IMR-90 (cell line): ENCODE measurements around the gene ZDHHC6.

Experiments
- BHLHE40 ChIP-seq: fragments of 150-350 bp; IDR thresholded peaks from 2 replicates; pipeline ENCODE4 v1.6.1; 2016; ENCODE audit warnings: mild to moderate bottlenecking, low read depth, low read length
- CEBPB ChIP-seq: IDR thresholded peaks from 2 replicates; pipeline ENCODE4 v1.6.1; 2012; ENCODE audit warnings: low read depth, low read length, improper control_type of control experiment
- CTCF ChIP-seq: conservative IDR thresholded peaks from 2 replicates; pipeline ENCODE4 v1.5.1; 2012; ENCODE audit warnings: mild to moderate bottlenecking, low read depth, low read length, improper control_type of control experiment
- ELK1 ChIP-seq: fragments of 150-350 bp; IDR thresholded peaks from 2 replicates; pipeline ENCODE4 v1.6.1; 2016; ENCODE audit warnings: low read depth, mild to moderate bottlenecking, low read length, moderate library complexity, borderline replicate concordance
- FOS ChIP-seq: fragments of 150-350 bp; IDR thresholded peaks from 2 replicates; pipeline ENCODE4 v1.6.1; 2016; ENCODE audit warnings: low read depth, low read length
- MAFK ChIP-seq: IDR thresholded peaks from 2 replicates; pipeline ENCODE4 v1.6.1; 2012; ENCODE audit warnings: low read depth, low read length, improper control_type of control experiment
- NFE2L2 ChIP-seq: fragments of 150-350 bp; IDR thresholded peaks from 2 replicates; pipeline ENCODE4 v1.6.1; 2016; ENCODE audit warnings: low read depth, mild to moderate bottlenecking, low read length
- POLR2A ChIP-seq: IDR thresholded peaks from 2 replicates; pipeline ENCODE4 v1.6.1; 2012; ENCODE audit warnings: mild to moderate bottlenecking, low read depth, low read length
- RAD21 ChIP-seq: IDR thresholded peaks from 2 replicates; pipeline ENCODE4 v1.6.1; 2012; ENCODE audit warnings: low read length, improper control_type of control experiment
- USF2 ChIP-seq: fragments of 150-350 bp; IDR thresholded peaks from 2 replicates; pipeline ENCODE4 v1.6.1; 2017; ENCODE audit warnings: mild to moderate bottlenecking, antibody characterized with exemption, low read length, low read depth

GRCh38 chr10:112492736-112493135, 46.0 kb upstream of the ZDHHC6 start:
- TF ChIP-seq CTCF, result no peak
- no peak for TF ChIP-seq POLR2A
- no peak for TF ChIP-seq MAFK
- TF ChIP-seq USF2, result no peak
- no peak for TF ChIP-seq CEBPB
- no peak for TF ChIP-seq FOS
- TF ChIP-seq BHLHE40, result no peak
- no peak for TF ChIP-seq NFE2L2
- no peak for TF ChIP-seq RAD21
- TF ChIP-seq ELK1, result no peak
